ENCODE measurements around the gene FLOT1.

Gene FLOT1

DNA sequence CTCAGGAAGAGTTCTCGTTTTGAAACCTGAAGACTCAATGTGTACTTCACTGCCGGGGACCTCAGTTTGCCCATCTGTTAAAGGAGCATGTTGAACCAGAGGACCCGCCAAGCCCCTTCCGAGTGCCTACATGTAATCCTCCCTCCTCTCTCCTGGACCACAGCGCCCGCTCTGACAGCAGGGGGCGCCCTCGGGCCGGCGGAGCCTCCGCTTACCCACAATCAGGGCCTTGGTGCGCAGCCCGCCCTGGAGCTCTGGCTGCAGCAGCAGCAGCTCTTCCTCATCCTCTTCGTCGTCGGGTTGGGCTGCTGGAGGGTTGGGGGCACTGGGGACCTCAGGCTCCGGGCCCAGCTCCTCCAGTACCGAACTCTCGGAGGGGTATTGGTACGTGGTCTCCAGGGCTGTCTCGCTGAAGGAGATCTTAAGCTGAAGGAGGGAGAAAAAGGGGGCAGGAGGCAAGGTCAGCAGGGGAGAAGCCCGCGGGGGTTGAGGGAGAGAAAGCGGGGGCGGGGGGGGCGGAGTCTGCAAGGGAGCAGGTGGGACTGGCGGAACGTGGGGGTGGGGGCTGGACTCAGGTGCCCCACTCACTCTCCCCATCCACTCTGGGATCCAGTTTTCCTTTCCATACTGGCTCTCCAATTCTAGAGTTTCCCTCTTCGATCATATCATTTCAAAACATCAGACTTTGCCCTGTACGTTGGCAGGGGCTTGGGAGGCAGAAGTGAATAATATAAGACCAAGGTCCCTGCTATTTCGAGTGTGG lies 63.3 kb downstream of the FLOT1 start:
- peak; percentile 83 for DNase-seq
